Neural crest cell (in vitro differentiated cells): ENCODE data around the gene MACROH2A2. TPM values are rescaled to one million over a fixed set of nuclear protein-coding genes. Genes with fewer than 3 reads are reported as not detected.

ENCODE experiments used
- DNase-seq: peaks from one replicate; pipeline ENCODE4 v3.0.0; 2021; ENCODE audit warnings: low read depth, mixed read lengths, low spot score
- H3K27ac Mint-ChIP-seq: one replicate; pipeline ENCODE4 v1.8.0; 2021; ENCODE audit warnings: mild to moderate bottlenecking, mixed read lengths; ENCODE audit not compliant: unreplicated experiment
- H3K27me3 Mint-ChIP-seq: 2 replicates; pipeline ENCODE4 v1.8.0; 2021; ENCODE audit warnings: low read depth, mild to moderate bottlenecking, mixed read lengths
- H3K36me3 Mint-ChIP-seq: 2 replicates; pipeline ENCODE4 v1.8.0; 2021; ENCODE audit warnings: low read depth, mild to moderate bottlenecking, mixed read lengths
- H3K4me1 Mint-ChIP-seq: 2 replicates; pipeline ENCODE4 v1.8.0; 2021; ENCODE audit warnings: mixed read lengths
- H3K4me3 Mint-ChIP-seq: one replicate; pipeline ENCODE4 v1.8.0; 2021; ENCODE audit warnings: mild to moderate bottlenecking, mixed read lengths
- H3K9me3 Mint-ChIP-seq: 2 replicates; pipeline ENCODE4 v1.8.0; 2021; ENCODE audit warnings: mixed read lengths
- total RNA-seq: library from RNA; stranded (reverse); gene quantifications from 2 replicates; pipeline ENCODE4 v1.2.1, GENCODE V29; 2021
- TF ChIP-seq, protein P1 (sequence below): fragments of 200-600 bp; sonication (generic); conservative IDR thresholded peaks from 2 replicates; pipeline ENCODE4 v1.5.0; 2021; ENCODE audit warnings: antibody characterized with exemption, mild to moderate bottlenecking

MACROH2A2 gene
- total RNA-seq, 1 donor from 2014 or later, result 149 TPM

- H3K27ac Mint-ChIP-seq, result peak overlapping the region; percentile 66
- no peak for DNase-seq
- H3K36me3 Mint-ChIP-seq, result peaks cover 11% of the 10 kb centered on the region
- no peaks in the 10 kb centered on the region for H3K27me3 Mint-ChIP-seq
- TF ChIP-seq, protein P1, sequence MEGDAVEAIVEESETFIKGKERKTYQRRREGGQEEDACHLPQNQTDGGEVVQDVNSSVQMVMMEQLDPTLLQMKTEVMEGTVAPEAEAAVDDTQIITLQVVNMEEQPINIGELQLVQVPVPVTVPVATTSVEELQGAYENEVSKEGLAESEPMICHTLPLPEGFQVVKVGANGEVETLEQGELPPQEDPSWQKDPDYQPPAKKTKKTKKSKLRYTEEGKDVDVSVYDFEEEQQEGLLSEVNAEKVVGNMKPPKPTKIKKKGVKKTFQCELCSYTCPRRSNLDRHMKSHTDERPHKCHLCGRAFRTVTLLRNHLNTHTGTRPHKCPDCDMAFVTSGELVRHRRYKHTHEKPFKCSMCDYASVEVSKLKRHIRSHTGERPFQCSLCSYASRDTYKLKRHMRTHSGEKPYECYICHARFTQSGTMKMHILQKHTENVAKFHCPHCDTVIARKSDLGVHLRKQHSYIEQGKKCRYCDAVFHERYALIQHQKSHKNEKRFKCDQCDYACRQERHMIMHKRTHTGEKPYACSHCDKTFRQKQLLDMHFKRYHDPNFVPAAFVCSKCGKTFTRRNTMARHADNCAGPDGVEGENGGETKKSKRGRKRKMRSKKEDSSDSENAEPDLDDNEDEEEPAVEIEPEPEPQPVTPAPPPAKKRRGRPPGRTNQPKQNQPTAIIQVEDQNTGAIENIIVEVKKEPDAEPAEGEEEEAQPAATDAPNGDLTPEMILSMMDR, result no peak
- H3K4me3 Mint-ChIP-seq, result no peak overlapping the region
- no peaks in the 10 kb centered on the region for H3K9me3 Mint-ChIP-seq
- H3K4me1 Mint-ChIP-seq, result no peaks in the 10 kb centered on the region
These were observed 35.1 kb downstream of the MACROH2A2 start for GRCh38 chr10:70087616-70088307.

DNA sequence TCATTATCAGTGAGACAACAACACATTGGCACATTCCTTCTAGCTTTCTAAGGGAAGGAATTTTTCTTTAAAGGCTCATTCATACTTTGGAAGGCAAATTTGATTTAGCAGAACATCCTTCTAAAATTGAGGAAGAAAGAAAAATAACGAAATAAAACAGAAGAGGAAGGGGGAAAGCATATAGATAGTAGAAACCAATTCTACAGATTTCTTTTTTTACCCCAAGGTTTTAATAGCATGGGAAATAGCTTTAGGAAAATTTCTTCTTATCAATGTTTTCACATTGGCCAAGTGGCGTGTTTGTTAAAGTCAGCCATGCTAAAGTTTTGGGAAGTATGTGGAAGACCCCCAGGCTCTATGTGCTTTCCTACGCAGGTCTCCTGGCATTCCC, 35.7 kb downstream of the MACROH2A2 start:
- TF ChIP-seq, protein P1, result no peak
- Mint-ChIP-seq H3K36me3 (peaks cover 11% of the 10 kb centered on the region), H3K4me3 (no peak overlapping the region), H3K27me3 (no peaks in the 10 kb centered on the region), H3K27ac (peak overlapping the region; percentile 66), H3K9me3 (no peaks in the 10 kb centered on the region), H3K4me1 (no peaks in the 10 kb centered on the region)
- DNase-seq, result no peak

DNA sequence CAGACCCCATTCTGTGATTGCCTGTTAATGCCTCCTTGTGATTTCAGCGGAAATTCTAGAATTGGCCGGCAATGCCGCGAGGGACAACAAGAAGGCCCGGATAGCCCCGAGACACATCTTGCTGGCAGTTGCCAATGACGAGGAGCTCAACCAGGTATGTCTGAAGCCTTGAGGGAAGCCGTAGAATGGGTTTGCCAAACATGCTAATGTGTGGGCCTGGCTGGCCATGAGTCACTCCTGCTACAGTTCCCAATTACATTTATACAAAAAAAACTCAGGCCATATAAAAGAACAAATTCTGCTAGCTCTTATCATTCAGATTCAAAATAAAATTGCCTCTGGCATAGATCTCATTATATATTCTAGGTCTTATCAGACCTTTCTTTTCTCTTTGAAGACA, 37.4 kb downstream of the MACROH2A2 start:
- H3K36me3 Mint-ChIP-seq, result peaks cover 9% of the 10 kb centered on the region
- H3K4me1 Mint-ChIP-seq, result no peaks in the 10 kb centered on the region
- H3K4me3 Mint-ChIP-seq, result no peak overlapping the region
- DNase-seq, result no peak
- no peaks in the 10 kb centered on the region for H3K9me3 Mint-ChIP-seq
- H3K27me3 Mint-ChIP-seq, result no peaks in the 10 kb centered on the region
- TF ChIP-seq, protein P1, result no peak
- no peak overlapping the region for H3K27ac Mint-ChIP-seq

GRCh38 chr10:70090951-70091350, 38.3 kb downstream of the MACROH2A2 start:
- Mint-ChIP-seq H3K4me3 (no peak overlapping the region), H3K4me1 (no peaks in the 10 kb centered on the region), H3K27ac (no peak overlapping the region), H3K9me3 (no peaks in the 10 kb centered on the region), H3K27me3 (no peaks in the 10 kb centered on the region), H3K36me3 (peaks cover 9% of the 10 kb centered on the region)
- no peak for DNase-seq
- TF ChIP-seq, protein P1, result no peak

DNA sequence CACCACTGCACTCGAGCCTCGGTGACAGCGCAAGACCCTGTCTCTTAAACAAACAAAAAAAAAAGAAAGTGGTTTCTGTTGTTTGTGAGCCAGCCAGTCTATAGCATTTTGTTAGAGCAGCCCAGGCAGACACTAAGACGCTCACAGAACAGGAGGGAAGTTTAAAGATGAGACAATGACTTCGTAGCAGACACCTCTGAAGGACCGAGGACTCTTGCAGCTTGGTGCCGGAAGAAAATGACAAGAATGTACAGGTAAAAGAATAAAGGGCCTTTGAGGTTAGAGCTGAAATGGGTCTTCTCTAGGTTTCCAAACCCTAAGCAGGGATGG, 39.7 kb downstream of the MACROH2A2 start:
- Mint-ChIP-seq H3K4me1 (no peaks in the 10 kb centered on the region), H3K4me3 (no peak overlapping the region), H3K36me3 (peaks cover 11% of the 10 kb centered on the region), H3K27ac (no peak overlapping the region), H3K9me3 (no peaks in the 10 kb centered on the region), H3K27me3 (no peaks in the 10 kb centered on the region)
- no peak for DNase-seq
- TF ChIP-seq, protein P1, result no peak
